Smooth muscle cell (in vitro differentiated cells): Measurements from ENCODE around the gene TENM4. TPM values are rescaled to one million over a fixed set of nuclear protein-coding genes. Genes with fewer than 3 reads are reported as not detected.
A peak's percentile ranks its signal among the peaks of the same experiment; 100 is the strongest.

ENCODE experiments used
- DNase-seq: peaks from one replicate; lab custom pipeline; 2025; ENCODE audit not compliant: unreplicated experiment; lab: John Stamatoyannopoulos, UW
- H2AFZ ChIP-seq: fragments of 200-600 bp; sonication (generic); 2 replicates; pipeline ENCODE4 v1.6.0; 2016; ENCODE audit warnings: antibody characterized with exemption, low read depth, mild to moderate bottlenecking
- H3F3A ChIP-seq: fragments of 200-600 bp; sonication (generic); 2 replicates; pipeline ENCODE4 v1.6.0; 2017; ENCODE audit warnings: antibody characterized with exemption, low read depth
- H3K27ac ChIP-seq: fragments of 200-600 bp; sonication (generic); 2 replicates; pipeline ENCODE4 v1.5.1; 2016; ENCODE audit warnings: low read depth, mild to moderate bottlenecking
- H3K27me3 ChIP-seq: fragments of 200-600 bp; sonication (generic); 2 replicates; pipeline ENCODE4 v1.6.1; 2016; ENCODE audit warnings: low read depth, mild to moderate bottlenecking
- H3K36me3 ChIP-seq: fragments of 200-600 bp; sonication (generic); 2 replicates; pipeline ENCODE4 v1.5.1; 2016; ENCODE audit warnings: low read depth
- H3K4me1 ChIP-seq: fragments of 200-600 bp; sonication (generic); 2 replicates; pipeline ENCODE4 v1.5.1; 2016; ENCODE audit warnings: low read depth
- H3K4me2 ChIP-seq: fragments of 200-600 bp; sonication (generic); 2 replicates; pipeline ENCODE4 v1.6.0; 2016; ENCODE audit warnings: mild to moderate bottlenecking
- H3K4me3 ChIP-seq: fragments of 200-600 bp; sonication (generic); 2 replicates; pipeline ENCODE4 v1.5.1; 2016; ENCODE audit warnings: mild to moderate bottlenecking
- H3K79me2 ChIP-seq: fragments of 200-600 bp; sonication (generic); 2 replicates; pipeline ENCODE4 v1.6.0; 2016; ENCODE audit warnings: low read depth, mild to moderate bottlenecking
- H3K9ac ChIP-seq: fragments of 200-600 bp; sonication (generic); 2 replicates; pipeline ENCODE4 v1.6.0; 2016; ENCODE audit warnings: low read depth
- H3K9me3 ChIP-seq: fragments of 200-600 bp; sonication (generic); replicated peaks from 2 replicates; pipeline ENCODE4 v1.5.1; 2016; ENCODE audit warnings: low read depth
- H4K20me1 ChIP-seq: fragments of 200-600 bp; sonication (generic); 2 replicates; pipeline ENCODE4 v1.6.0; 2016; ENCODE audit warnings: low read depth
- CTCF ChIP-seq: fragments of 200-600 bp; sonication (generic); IDR thresholded peaks from 2 replicates; pipeline ENCODE4 v1.5.1; 2017; ENCODE audit warnings: borderline replicate concordance, mild to moderate bottlenecking, antibody characterized with exemption; ENCODE audit not compliant: insufficient read depth, poor library complexity, severe bottlenecking
- WGBS: methylation state at CpG from one replicate; pipeline ENCODE4 v1.1.7; 2016; ENCODE audit warnings: low lambda C conversion rate; 5-methylcytosine and 5-hydroxymethylcytosine counted together
- polyA plus RNA-seq: library from polyadenylated mRNA; unstranded; fragments of >200 nt; fragmentation: Nextera tagmentation; extraction: Ambion mirVana; gene quantifications from 2 replicates; pipeline ENCODE4 v1.2.1, GENCODE V29; 2016
- total RNA-seq: library from RNA; depleted of rRNA; stranded (reverse); fragments of >200 nt; gene quantifications from 2 replicates; pipeline ENCODE4 v1.2.3, GENCODE V29; 2014

The TENM4 gene
- total and polyA plus RNA-seq, 2 experiments from 2014 or later, result 31.6 to 38.2 TPM

GRCh38 chr11:79110321-79110720, 330.5 kb downstream of the TENM4 start:
- no peak for TF ChIP-seq CTCF

GRCh38 chr11:79108851-79109250, 332.0 kb downstream of the TENM4 start:
- Histone ChIP-seq H3K9me3 (no peaks in the 10 kb centered on the region), H2AFZ (no peak overlapping the region), H3F3A (no peaks in the 10 kb centered on the region), H3K36me3 (no peaks in the 10 kb centered on the region), H3K9ac (no peak overlapping the region), H3K79me2 (no peaks in the 10 kb centered on the region), H3K4me3 (no peak overlapping the region), H3K27me3 (no peaks in the 10 kb centered on the region), H3K4me2 (peak overlapping the region; percentile 44), H4K20me1 (no peaks in the 10 kb centered on the region), H3K4me1 (no peaks in the 10 kb centered on the region), H3K27ac (peak overlapping the region; percentile 69)
- 6% methylated on average over 7 of the region's 7 CpGs for WGBS
- no peak for DNase-seq
- no peak for TF ChIP-seq CTCF

More at GRCh38 chr11:79110321-79110720, 330.5 kb downstream of the TENM4 start:
- no peak overlapping the region for H3K27ac ChIP-seq
- no peak for DNase-seq
- H3K79me2 ChIP-seq, result no peaks in the 10 kb centered on the region
- no peak overlapping the region for H3K4me2 ChIP-seq
- no peaks in the 10 kb centered on the region for H3K9me3 ChIP-seq
- no peaks in the 10 kb centered on the region for H3K4me1 ChIP-seq
- 93% methylated on average over 3 of the region's 3 CpGs for WGBS
- no peaks in the 10 kb centered on the region for H3F3A ChIP-seq
- H3K4me3 ChIP-seq, result no peak overlapping the region
- no peak overlapping the region for H2AFZ ChIP-seq
- no peak overlapping the region for H3K9ac ChIP-seq
- H3K27me3 ChIP-seq, result no peaks in the 10 kb centered on the region
- H4K20me1 ChIP-seq, result no peaks in the 10 kb centered on the region
- no peaks in the 10 kb centered on the region for H3K36me3 ChIP-seq

DNA sequence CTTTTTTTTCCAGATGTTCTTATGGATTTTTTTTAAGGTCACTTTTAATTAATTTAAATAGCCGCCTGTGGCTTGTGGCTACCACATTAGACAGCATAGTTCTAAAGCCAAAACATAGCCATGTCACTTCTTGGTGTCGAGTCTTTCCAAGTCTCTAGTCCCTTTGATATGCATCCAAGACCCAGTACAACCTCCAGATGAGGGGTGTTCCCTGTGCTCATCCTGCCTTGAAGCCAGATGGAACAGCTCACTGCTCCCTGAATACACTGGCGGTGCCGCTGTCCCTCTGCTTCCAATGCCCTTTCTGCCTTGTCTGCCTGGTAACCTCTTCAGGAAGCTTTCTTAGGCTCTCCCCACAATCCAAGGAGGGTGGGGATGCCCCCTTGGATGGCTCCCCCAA, 338.0 kb downstream of the TENM4 start:
- no peak overlapping the region for H3K4me2 ChIP-seq
- no peaks in the 10 kb centered on the region for H3K79me2 ChIP-seq
- H3K4me3 ChIP-seq, result no peak overlapping the region
- no peaks in the 10 kb centered on the region for H4K20me1 ChIP-seq
- no peak overlapping the region for H3K9ac ChIP-seq
- H3K4me1 ChIP-seq, result peaks cover 4% of the 10 kb centered on the region
- no peaks in the 10 kb centered on the region for H3K9me3 ChIP-seq
- H3F3A ChIP-seq, result peaks cover 2% of the 10 kb centered on the region
- H3K36me3 ChIP-seq, result no peaks in the 10 kb centered on the region
- WGBS, result 91% methylated on average over 4 of the region's 4 CpGs
- no peak for TF ChIP-seq CTCF
- DNase-seq, result no peak
- H2AFZ ChIP-seq, result no peak overlapping the region
- H3K27me3 ChIP-seq, result no peaks in the 10 kb centered on the region
- no peak overlapping the region for H3K27ac ChIP-seq

- no peak overlapping the region for H3K4me3 ChIP-seq
- 83% methylated on average over 2 of the region's 2 CpGs for WGBS
- H3K9me3 ChIP-seq, result no peaks in the 10 kb centered on the region
- no peaks in the 10 kb centered on the region for H3K36me3 ChIP-seq
- peaks cover 10% of the 10 kb centered on the region for H3F3A ChIP-seq
- no peak overlapping the region for H3K27ac ChIP-seq
- no peak overlapping the region for H3K9ac ChIP-seq
- H3K27me3 ChIP-seq, result no peaks in the 10 kb centered on the region
- H3K4me1 ChIP-seq, result peaks cover 8% of the 10 kb centered on the region
- H4K20me1 ChIP-seq, result no peaks in the 10 kb centered on the region
- H2AFZ ChIP-seq, result no peak overlapping the region
- TF ChIP-seq CTCF, result no peak
- no peak for DNase-seq
- no peaks in the 10 kb centered on the region for H3K79me2 ChIP-seq
- no peak overlapping the region for H3K4me2 ChIP-seq
Observed at GRCh38 chr11:79101656-79102055, 339.2 kb downstream of the TENM4 start.
